Neural cell (in vitro differentiated cells): ENCODE results near the gene DDX1. TPM values are rescaled to one million over a fixed set of nuclear protein-coding genes. Genes with fewer than 3 reads are reported as not detected.

ENCODE experiments used
- H2AFZ ChIP-seq: fragments of 200-600, 300-800 bp; sonication (generic), shearing (Covaris generic); 2 replicates; pipeline ENCODE4 v1.6.0; 2014; ENCODE audit warnings: low read depth, mild to moderate bottlenecking, antibody characterized with exemption, low read length, moderate library complexity
- H3F3A ChIP-seq: fragments of 200-600 bp; shearing (Covaris generic); 2 replicates; pipeline ENCODE4 v1.6.1; 2016; ENCODE audit warnings: mild to moderate bottlenecking, moderate library complexity, mixed read lengths, antibody characterized with exemption, low read length; ENCODE audit not compliant: insufficient read depth, poor library complexity, severe bottlenecking
- H3K27ac ChIP-seq: fragments of 200-600, 300-800 bp; sonication (generic), shearing (Covaris generic); 2 replicates; pipeline ENCODE4 v1.5.1; 2014; ENCODE audit warnings: mild to moderate bottlenecking, low read length, moderate library complexity
- H3K27me3 ChIP-seq: fragments of 300-800, 200-600 bp; sonication (generic), shearing (Covaris generic); 2 replicates; pipeline ENCODE4 v1.6.0; 2014; ENCODE audit warnings: mild to moderate bottlenecking, low read depth, low read length, moderate library complexity; ENCODE audit not compliant: insufficient read depth
- H3K36me3 ChIP-seq: fragments of 300-800, 200-600 bp; sonication (generic), shearing (Covaris generic); 2 replicates; pipeline ENCODE4 v1.5.1; 2014; ENCODE audit warnings: mild to moderate bottlenecking, antibody characterized with exemption, low read length, moderate library complexity; ENCODE audit not compliant: insufficient read depth
- H3K4me2 ChIP-seq: fragments of 300-800, 200-600 bp; sonication (generic), shearing (Covaris generic); 2 replicates; pipeline ENCODE4 v1.6.0; 2014; ENCODE audit warnings: mild to moderate bottlenecking, low read length
- H3K4me3 ChIP-seq: fragments of 300-800, 200-600 bp; sonication (generic), shearing (Covaris generic); 2 replicates; pipeline ENCODE4 v1.5.1; 2014; ENCODE audit warnings: mild to moderate bottlenecking, low read length, moderate library complexity
- H3K79me2 ChIP-seq: fragments of 200-600 bp; shearing (Covaris generic); replicated peaks from 2 replicates; pipeline ENCODE4 v1.6.0; 2014; ENCODE audit warnings: mild to moderate bottlenecking, low read length, moderate library complexity; ENCODE audit not compliant: insufficient read depth
- H3K9ac ChIP-seq: fragments of 300-800, 200-600 bp; sonication (generic), shearing (Covaris generic); 2 replicates; pipeline ENCODE4 v1.6.1; 2016; ENCODE audit warnings: mild to moderate bottlenecking, low read length, mixed read lengths
- H3K9me2 ChIP-seq: fragments of 200-600 bp; shearing (Covaris generic); 2 replicates; pipeline ENCODE4 v1.6.1; 2016; ENCODE audit warnings: mild to moderate bottlenecking, low read length, mixed read lengths; ENCODE audit not compliant: insufficient read depth
- H3K9me3 ChIP-seq: fragments of 200-600, 300-800 bp; sonication (generic), shearing (Covaris generic); 2 replicates; pipeline ENCODE4 v1.6.1; 2016; ENCODE audit warnings: mild to moderate bottlenecking, mixed run types, low read length, moderate library complexity, mixed read lengths
- H4K20me1 ChIP-seq: fragments of 200-600 bp; shearing (Covaris generic); 2 replicates; pipeline ENCODE4 v1.6.1; 2016; ENCODE audit warnings: mild to moderate bottlenecking, mixed run types; ENCODE audit not compliant: insufficient read depth
- EP300 ChIP-seq: fragments of 450-650 bp; conservative IDR thresholded peaks from 2 replicates; pipeline ENCODE4 v1.6.1; 2014; ENCODE audit warnings: antibody characterized with exemption, mild to moderate bottlenecking, moderate library complexity; ENCODE audit not compliant: poor library complexity, severe bottlenecking
- EZH2 ChIP-seq: fragments of 200-600, 300-800 bp; shearing (Covaris generic), sonication (generic); IDR thresholded peaks from 2 replicates; pipeline ENCODE4 v1.6.1; 2014; ENCODE audit warnings: antibody characterized with exemption, low read length, borderline replicate concordance, mild to moderate bottlenecking; ENCODE audit not compliant: insufficient read depth, poor library complexity, severe bottlenecking
- MXI1 ChIP-seq: fragments of 450-650 bp; conservative IDR thresholded peaks from 2 replicates; pipeline ENCODE4 v1.6.1; 2014; ENCODE audit warnings: antibody characterized with exemption, mild to moderate bottlenecking; ENCODE audit not compliant: poor library complexity, severe bottlenecking
- POLR2AphosphoS5 ChIP-seq: IDR thresholded peaks from 2 replicates; pipeline ENCODE4 v1.6.1; 2012
- RAD21 ChIP-seq: fragments of 450-650 bp; conservative IDR thresholded peaks from 2 replicates; pipeline ENCODE4 v1.6.1; 2014; ENCODE audit warnings: antibody characterized with exemption, mild to moderate bottlenecking, moderate library complexity
- SMC3 ChIP-seq: fragments of 450-650 bp; conservative IDR thresholded peaks from 2 replicates; pipeline ENCODE4 v1.6.1; 2014; ENCODE audit warnings: antibody characterized with exemption, mild to moderate bottlenecking, moderate library complexity; ENCODE audit not compliant: poor library complexity
- TAF1 ChIP-seq: IDR thresholded peaks from 2 replicates; pipeline ENCODE4 v1.6.1; 2012; ENCODE audit warnings: low read depth
- polyA plus RNA-seq: library from polyadenylated mRNA; depleted of rRNA; stranded (reverse); fragments of >200 nt; gene quantifications from 2 replicates; pipeline ENCODE4 v1.2.3, GENCODE V29; 2014
- TF ChIP-seq, protein P1 (sequence below): IDR thresholded peaks from 2 replicates; pipeline ENCODE4 v1.6.1; 2012; ENCODE audit warnings: borderline replicate concordance
- TF ChIP-seq, protein P2 (sequence below): fragments of 450-650 bp; IDR thresholded peaks from 2 replicates; pipeline ENCODE4 v1.5.1; 2014; ENCODE audit warnings: antibody characterized with exemption, mild to moderate bottlenecking, moderate library complexity; ENCODE audit not compliant: poor library complexity, severe bottlenecking

DDX1 gene
- polyA plus RNA-seq, 1 donor from 2014 or later: 159 TPM

DNA sequence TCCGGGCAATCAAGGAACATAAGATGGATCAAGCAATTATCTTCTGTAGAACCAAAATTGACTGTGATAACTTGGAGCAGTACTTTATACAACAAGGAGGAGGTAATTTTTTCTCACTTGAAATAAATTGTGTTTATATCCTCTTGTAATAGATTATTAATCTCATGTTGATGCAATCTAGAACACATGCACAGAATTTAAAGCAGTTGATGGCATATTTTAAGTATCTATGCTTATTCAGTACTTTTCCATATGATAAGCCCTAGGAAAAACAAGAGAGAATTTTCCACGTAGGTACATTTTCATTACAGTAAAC is 31.8 kb downstream of the DDX1 start:
- peaks cover 29% of the 10 kb centered on the region for H3K36me3 ChIP-seq
- H3K9me2 ChIP-seq: no peaks in the 10 kb centered on the region
- no peak overlapping the region for H3K9ac ChIP-seq
- H4K20me1 ChIP-seq: no peaks in the 10 kb centered on the region
- TF ChIP-seq TAF1: no peak
- no peak for TF ChIP-seq EP300
- TF ChIP-seq SMC3: no peak
- H3F3A ChIP-seq: no peaks in the 10 kb centered on the region
- H3K27ac ChIP-seq: no peak overlapping the region
- no peak overlapping the region for H3K4me2 ChIP-seq
- no peaks in the 10 kb centered on the region for H3K9me3 ChIP-seq
- no peaks in the 10 kb centered on the region for H3K79me2 ChIP-seq
- H3K4me3 ChIP-seq: no peak overlapping the region
- no peaks in the 10 kb centered on the region for H3K27me3 ChIP-seq
- no peak overlapping the region for H2AFZ ChIP-seq

DNA sequence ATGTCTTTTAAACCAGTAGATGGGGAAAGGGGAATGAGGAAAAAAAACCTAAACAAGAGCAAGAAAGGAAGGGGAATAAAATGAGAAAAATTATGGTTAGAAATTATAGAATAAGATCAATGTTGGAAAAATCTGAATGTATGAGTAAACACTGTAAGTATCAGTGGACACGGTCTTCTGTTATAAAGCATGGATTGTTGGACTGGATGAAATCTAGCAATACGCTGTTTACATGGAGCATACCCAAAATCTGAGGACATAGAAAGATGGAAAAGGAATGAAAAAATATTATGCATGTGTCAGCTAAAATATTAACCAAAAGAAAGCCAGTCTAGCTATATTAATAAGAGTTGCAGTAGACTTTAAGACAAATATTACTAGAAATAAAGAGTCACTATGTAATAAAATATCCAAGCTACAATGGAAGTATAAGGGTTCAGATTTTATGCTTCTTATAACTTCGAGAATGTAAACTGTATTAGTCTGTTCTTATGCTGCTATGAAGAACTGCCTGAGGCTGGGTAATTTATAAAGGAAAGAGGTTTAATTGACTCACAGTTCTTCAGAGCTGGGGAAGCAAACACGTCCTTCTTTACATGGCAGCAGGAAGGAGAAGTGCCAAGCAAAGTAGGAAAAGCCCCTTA is 32.4 kb downstream of the DDX1 start:
- Histone ChIP-seq H3K9ac (no peak overlapping the region), H3K27me3 (no peaks in the 10 kb centered on the region), H3K9me2 (no peaks in the 10 kb centered on the region), H3K4me2 (no peak overlapping the region), H4K20me1 (no peaks in the 10 kb centered on the region), H3K79me2 (no peaks in the 10 kb centered on the region), H3K9me3 (no peaks in the 10 kb centered on the region), H3F3A (no peaks in the 10 kb centered on the region), H3K27ac (no peak overlapping the region), H3K36me3 (peaks cover 26% of the 10 kb centered on the region), H2AFZ (no peak overlapping the region), H3K4me3 (no peak overlapping the region)
- TF ChIP-seq, protein P1, sequence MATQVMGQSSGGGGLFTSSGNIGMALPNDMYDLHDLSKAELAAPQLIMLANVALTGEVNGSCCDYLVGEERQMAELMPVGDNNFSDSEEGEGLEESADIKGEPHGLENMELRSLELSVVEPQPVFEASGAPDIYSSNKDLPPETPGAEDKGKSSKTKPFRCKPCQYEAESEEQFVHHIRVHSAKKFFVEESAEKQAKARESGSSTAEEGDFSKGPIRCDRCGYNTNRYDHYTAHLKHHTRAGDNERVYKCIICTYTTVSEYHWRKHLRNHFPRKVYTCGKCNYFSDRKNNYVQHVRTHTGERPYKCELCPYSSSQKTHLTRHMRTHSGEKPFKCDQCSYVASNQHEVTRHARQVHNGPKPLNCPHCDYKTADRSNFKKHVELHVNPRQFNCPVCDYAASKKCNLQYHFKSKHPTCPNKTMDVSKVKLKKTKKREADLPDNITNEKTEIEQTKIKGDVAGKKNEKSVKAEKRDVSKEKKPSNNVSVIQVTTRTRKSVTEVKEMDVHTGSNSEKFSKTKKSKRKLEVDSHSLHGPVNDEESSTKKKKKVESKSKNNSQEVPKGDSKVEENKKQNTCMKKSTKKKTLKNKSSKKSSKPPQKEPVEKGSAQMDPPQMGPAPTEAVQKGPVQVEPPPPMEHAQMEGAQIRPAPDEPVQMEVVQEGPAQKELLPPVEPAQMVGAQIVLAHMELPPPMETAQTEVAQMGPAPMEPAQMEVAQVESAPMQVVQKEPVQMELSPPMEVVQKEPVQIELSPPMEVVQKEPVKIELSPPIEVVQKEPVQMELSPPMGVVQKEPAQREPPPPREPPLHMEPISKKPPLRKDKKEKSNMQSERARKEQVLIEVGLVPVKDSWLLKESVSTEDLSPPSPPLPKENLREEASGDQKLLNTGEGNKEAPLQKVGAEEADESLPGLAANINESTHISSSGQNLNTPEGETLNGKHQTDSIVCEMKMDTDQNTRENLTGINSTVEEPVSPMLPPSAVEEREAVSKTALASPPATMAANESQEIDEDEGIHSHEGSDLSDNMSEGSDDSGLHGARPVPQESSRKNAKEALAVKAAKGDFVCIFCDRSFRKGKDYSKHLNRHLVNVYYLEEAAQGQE: no peak
- TF ChIP-seq TAF1: no peak

DNA sequence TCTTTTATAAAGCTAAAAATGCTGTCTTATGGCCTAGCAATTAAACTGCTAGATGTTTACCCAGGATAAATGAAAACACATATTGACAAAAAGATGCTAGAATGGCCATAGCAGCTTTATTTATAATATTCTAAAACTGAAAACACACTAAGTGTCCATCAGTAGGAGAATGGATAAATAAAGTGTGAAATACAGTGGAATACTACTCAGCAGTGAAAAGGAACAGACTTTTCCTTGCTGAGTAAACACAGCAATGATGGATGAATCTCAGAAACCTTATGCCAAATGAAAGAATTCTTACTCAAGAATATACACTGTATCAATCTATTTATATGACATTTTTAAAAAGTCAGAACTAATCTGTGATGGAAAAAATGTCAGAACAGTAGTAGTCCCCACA is 33.2 kb downstream of the DDX1 start:
- Histone ChIP-seq H3K9ac (no peak overlapping the region), H3K9me2 (no peaks in the 10 kb centered on the region), H3F3A (no peaks in the 10 kb centered on the region), H2AFZ (no peak overlapping the region), H4K20me1 (no peaks in the 10 kb centered on the region), H3K4me3 (no peak overlapping the region), H3K79me2 (no peaks in the 10 kb centered on the region), H3K9me3 (no peaks in the 10 kb centered on the region), H3K36me3 (peaks cover 28% of the 10 kb centered on the region), H3K27ac (no peak overlapping the region), H3K4me2 (no peak overlapping the region), H3K27me3 (no peaks in the 10 kb centered on the region)
- TF ChIP-seq, protein P1: no peak
- no peak for TF ChIP-seq EZH2
- TF ChIP-seq MXI1: no peak
- TF ChIP-seq SMC3: no peak
- TF ChIP-seq TAF1: no peak
- TF ChIP-seq, protein P2, sequence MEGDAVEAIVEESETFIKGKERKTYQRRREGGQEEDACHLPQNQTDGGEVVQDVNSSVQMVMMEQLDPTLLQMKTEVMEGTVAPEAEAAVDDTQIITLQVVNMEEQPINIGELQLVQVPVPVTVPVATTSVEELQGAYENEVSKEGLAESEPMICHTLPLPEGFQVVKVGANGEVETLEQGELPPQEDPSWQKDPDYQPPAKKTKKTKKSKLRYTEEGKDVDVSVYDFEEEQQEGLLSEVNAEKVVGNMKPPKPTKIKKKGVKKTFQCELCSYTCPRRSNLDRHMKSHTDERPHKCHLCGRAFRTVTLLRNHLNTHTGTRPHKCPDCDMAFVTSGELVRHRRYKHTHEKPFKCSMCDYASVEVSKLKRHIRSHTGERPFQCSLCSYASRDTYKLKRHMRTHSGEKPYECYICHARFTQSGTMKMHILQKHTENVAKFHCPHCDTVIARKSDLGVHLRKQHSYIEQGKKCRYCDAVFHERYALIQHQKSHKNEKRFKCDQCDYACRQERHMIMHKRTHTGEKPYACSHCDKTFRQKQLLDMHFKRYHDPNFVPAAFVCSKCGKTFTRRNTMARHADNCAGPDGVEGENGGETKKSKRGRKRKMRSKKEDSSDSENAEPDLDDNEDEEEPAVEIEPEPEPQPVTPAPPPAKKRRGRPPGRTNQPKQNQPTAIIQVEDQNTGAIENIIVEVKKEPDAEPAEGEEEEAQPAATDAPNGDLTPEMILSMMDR: no peak
- no peak for TF ChIP-seq EP300
- TF ChIP-seq RAD21: no peak
- no peak for TF ChIP-seq POLR2AphosphoS5
